Suprapubic skin (tissue), 4 donors: Measurements from ENCODE around the gene TXNIP. TPM values are rescaled to one million over a fixed set of nuclear protein-coding genes. Genes with fewer than 3 reads are reported as not detected.

Source experiments
- DNase-seq, 2 donors: peaks; one replicate each; pipeline ENCODE4 v3.0.0-alpha.2; 2019; ENCODE audit warnings: low spot score in 2 of 2
- H3K27ac ChIP-seq: fragments of 200-600 bp; sonication (generic); one replicate; pipeline ENCODE4 v1.5.1; 2019
- H3K27me3 ChIP-seq: fragments of 200-600 bp; sonication (generic); one replicate; pipeline ENCODE4 v1.5.1; 2019
- H3K36me3 ChIP-seq: fragments of 200-600 bp; sonication (generic); one replicate; pipeline ENCODE4 v1.5.1; 2019
- H3K4me1 ChIP-seq: fragments of 200-600 bp; sonication (generic); one replicate; pipeline ENCODE4 v1.5.1; 2019
- H3K4me3 ChIP-seq: fragments of 200-600 bp; sonication (generic); one replicate; pipeline ENCODE4 v1.5.1; 2019; ENCODE audit warnings: mild to moderate bottlenecking
- H3K9me3 ChIP-seq: fragments of 200-600 bp; sonication (generic); one replicate; pipeline ENCODE4 v1.5.1; 2019
- EP300 ChIP-seq: sonication (generic); formaldehyde crosslinking; IDR thresholded peaks from one replicate; pipeline ENCODE4 v1.6.1; 2017; ENCODE audit warnings: antibody characterized with exemption
- POLR2A ChIP-seq, 2 donors: fragments of 450-650 bp; IDR thresholded peaks; one replicate each; pipeline ENCODE4 v1.6.1; 2017; ENCODE audit warnings: antibody characterized with exemption in 2 of 2, mild to moderate bottlenecking in 2 of 2, moderate library complexity in 2 of 2
- POLR2AphosphoS5 ChIP-seq, 3 donors: sonication (generic); formaldehyde crosslinking; IDR thresholded peaks; one replicate each; pipeline ENCODE4 v1.6.1; 2017; ENCODE audit warnings: antibody characterized with exemption in 3 of 3
- WGBS: methylation state at CpG from one replicate; pipeline ENCODE4 v1.1.5; 2018; 5-methylcytosine and 5-hydroxymethylcytosine counted together
- total RNA-seq, 4 donors: library from RNA; depleted of rRNA; stranded (reverse); fragments of >200 nt; gene quantifications; one replicate each; pipeline ENCODE4 v1.1.0, GENCODE V29; 2016
- TF ChIP-seq, protein P1 (sequence below), 2 donors: fragments of 200-600 bp in 1 of 2; fragments of 450-650 bp in 1 of 2; sonication (generic) in 1 of 2; IDR thresholded peaks; one replicate each; pipeline ENCODE4 v1.5.1; 2016 to 2019; ENCODE audit warnings: antibody characterized with exemption in 2 of 2, mild to moderate bottlenecking in 1 of 2, moderate library complexity in 1 of 2

TXNIP gene
- total RNA-seq, 4 donors from 2014 or later: 2,326 to 8,649 (median 2,541) TPM

DNA sequence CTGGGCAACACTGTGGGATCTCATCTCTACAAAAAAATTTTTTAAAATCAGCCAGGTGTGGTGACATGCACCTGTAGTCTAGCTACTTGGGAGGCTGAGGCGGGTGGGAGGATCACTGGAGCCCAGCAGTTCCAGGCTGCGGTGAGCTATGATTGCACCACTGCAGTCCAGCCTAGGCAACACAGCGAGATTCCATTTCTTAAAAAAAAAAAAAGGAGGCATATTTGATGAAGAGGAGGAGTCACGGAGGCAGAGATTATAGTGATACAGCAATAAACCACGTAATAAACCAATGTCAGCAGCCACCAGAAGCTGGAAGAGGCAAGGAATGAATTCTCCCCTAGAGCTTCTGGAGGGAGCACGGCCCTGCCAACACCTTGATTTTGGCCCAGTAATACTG is 42.5 kb downstream of the TXNIP start:
- TF ChIP-seq POLR2A (IDR thresholded peaks at IDR 0.05) (no peak), POLR2AphosphoS5 (IDR thresholded peaks at IDR 0.05) (no peak), EP300 (no peak)
- TF ChIP-seq, protein P1, sequence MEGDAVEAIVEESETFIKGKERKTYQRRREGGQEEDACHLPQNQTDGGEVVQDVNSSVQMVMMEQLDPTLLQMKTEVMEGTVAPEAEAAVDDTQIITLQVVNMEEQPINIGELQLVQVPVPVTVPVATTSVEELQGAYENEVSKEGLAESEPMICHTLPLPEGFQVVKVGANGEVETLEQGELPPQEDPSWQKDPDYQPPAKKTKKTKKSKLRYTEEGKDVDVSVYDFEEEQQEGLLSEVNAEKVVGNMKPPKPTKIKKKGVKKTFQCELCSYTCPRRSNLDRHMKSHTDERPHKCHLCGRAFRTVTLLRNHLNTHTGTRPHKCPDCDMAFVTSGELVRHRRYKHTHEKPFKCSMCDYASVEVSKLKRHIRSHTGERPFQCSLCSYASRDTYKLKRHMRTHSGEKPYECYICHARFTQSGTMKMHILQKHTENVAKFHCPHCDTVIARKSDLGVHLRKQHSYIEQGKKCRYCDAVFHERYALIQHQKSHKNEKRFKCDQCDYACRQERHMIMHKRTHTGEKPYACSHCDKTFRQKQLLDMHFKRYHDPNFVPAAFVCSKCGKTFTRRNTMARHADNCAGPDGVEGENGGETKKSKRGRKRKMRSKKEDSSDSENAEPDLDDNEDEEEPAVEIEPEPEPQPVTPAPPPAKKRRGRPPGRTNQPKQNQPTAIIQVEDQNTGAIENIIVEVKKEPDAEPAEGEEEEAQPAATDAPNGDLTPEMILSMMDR (IDR thresholded peaks at IDR 0.05): no peak
- Histone ChIP-seq H3K9me3 (no peaks in the 10 kb centered on the region), H3K4me1 (peaks cover 49% of the 10 kb centered on the region), H3K36me3 (no peaks in the 10 kb centered on the region), H3K27ac (no peak overlapping the region), H3K4me3 (no peak overlapping the region), H3K27me3 (no peaks in the 10 kb centered on the region)
- 73% methylated on average over 6 of the region's 6 CpGs for WGBS
- no peak for DNase-seq

GRCh38 chr1:145952903-145953302 is 43.5 kb downstream of the TXNIP start:
- TF ChIP-seq POLR2A (IDR thresholded peaks at IDR 0.05) (no peak), EP300 (no peak), POLR2AphosphoS5 (IDR thresholded peaks at IDR 0.05) (no peak)
- TF ChIP-seq, protein P1 (IDR thresholded peaks at IDR 0.05): no peak
- Histone ChIP-seq H3K27me3 (no peaks in the 10 kb centered on the region), H3K36me3 (no peaks in the 10 kb centered on the region), H3K4me1 (peaks cover 42% of the 10 kb centered on the region), H3K27ac (no peak overlapping the region), H3K4me3 (no peak overlapping the region), H3K9me3 (no peaks in the 10 kb centered on the region)
- no peak for DNase-seq
- WGBS: 100% methylated on average over 3 of the region's 3 CpGs

- 88% methylated on average over 1 of the region's 1 CpG for WGBS
- H3K4me3 ChIP-seq: no peak overlapping the region
These were observed 44.9 kb downstream of the TXNIP start for GRCh38 chr1:145951526-145951925.

DNA sequence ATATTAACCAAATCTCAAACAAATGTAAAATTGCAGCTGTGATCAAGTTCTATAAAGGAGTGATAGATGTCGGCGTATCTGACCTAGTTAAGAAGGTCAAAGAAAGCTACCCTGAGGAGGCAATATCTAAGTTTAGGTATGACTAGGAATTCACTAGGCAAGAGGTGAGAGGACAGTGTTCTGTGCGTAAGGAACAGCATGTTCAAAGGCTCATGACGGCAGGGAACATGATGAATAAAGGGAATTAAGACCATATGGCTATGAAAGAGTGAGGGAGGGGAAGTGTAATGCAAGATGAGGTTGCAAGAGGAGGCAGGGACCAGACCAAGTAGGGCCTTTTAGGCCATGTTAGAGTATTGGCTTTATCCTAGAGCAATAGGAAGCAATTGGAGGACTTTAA is 47.2 kb downstream of the TXNIP start:
- Histone ChIP-seq H3K4me3 (no peak overlapping the region), H3K36me3 (no peaks in the 10 kb centered on the region), H3K9me3 (no peaks in the 10 kb centered on the region), H3K4me1 (peaks cover 15% of the 10 kb centered on the region), H3K27ac (peak overlapping the region; percentile 8), H3K27me3 (no peaks in the 10 kb centered on the region)
- TF ChIP-seq POLR2AphosphoS5 (IDR thresholded peaks at IDR 0.05): no peak
- peak; percentile 27 for TF ChIP-seq EP300
- WGBS: 86% methylated on average over 4 of the region's 4 CpGs
- DNase-seq: no peak

More at GRCh38 chr1:145951526-145951925, 44.9 kb downstream of the TXNIP start:
- no peak for DNase-seq
- no peaks in the 10 kb centered on the region for H3K9me3 ChIP-seq
- H3K27ac ChIP-seq: no peak overlapping the region
- peaks cover 36% of the 10 kb centered on the region for H3K4me1 ChIP-seq
- TF ChIP-seq POLR2A (IDR thresholded peaks at IDR 0.05) (no peak), EP300 (no peak), POLR2AphosphoS5 (IDR thresholded peaks at IDR 0.05) (no peak)
- TF ChIP-seq, protein P1 (IDR thresholded peaks at IDR 0.05): no peak
- H3K27me3 ChIP-seq: no peaks in the 10 kb centered on the region
- H3K36me3 ChIP-seq: no peaks in the 10 kb centered on the region

DNA sequence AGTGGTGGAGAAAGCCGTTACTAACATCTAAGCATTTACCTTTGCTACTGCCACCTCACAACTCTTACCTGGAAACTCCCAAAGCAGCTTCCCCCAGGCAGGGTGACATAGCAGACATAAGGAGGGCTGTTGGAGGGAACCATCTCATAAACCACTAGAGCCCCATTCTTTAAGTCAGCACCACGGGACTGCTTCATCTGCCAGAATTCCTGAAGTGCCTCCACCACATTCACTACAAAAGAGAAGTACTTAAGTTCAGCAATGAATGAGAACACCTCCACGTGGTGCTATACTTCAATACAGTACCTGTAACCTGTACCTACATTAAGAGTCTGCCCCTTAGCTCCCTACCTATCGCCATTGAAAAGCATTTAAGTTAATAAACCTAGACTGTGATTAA is 48.8 kb downstream of the TXNIP start:
- H3K36me3 ChIP-seq: no peaks in the 10 kb centered on the region
- H3K4me1 ChIP-seq: peaks cover 5% of the 10 kb centered on the region
- no peak overlapping the region for H3K4me3 ChIP-seq
- no peaks in the 10 kb centered on the region for H3K9me3 ChIP-seq
- no peak for DNase-seq
- 71% methylated on average over 4 of the region's 4 CpGs for WGBS
- TF ChIP-seq POLR2A (IDR thresholded peaks at IDR 0.05) (no peak), EP300 (no peak), POLR2AphosphoS5 (IDR thresholded peaks at IDR 0.05) (no peak)
- TF ChIP-seq, protein P1 (IDR thresholded peaks at IDR 0.05): no peak
- H3K27ac ChIP-seq: no peak overlapping the region
- H3K27me3 ChIP-seq: no peaks in the 10 kb centered on the region

- H3K4me1 ChIP-seq: peaks cover 5% of the 10 kb centered on the region
- no peaks in the 10 kb centered on the region for H3K9me3 ChIP-seq
- no peaks in the 10 kb centered on the region for H3K27me3 ChIP-seq
- DNase-seq: no peak
- no peaks in the 10 kb centered on the region for H3K36me3 ChIP-seq
- WGBS: 95% methylated on average over 4 of the region's 4 CpGs
- TF ChIP-seq, protein P1 (IDR thresholded peaks at IDR 0.05): no peak
- no peak for TF ChIP-seq POLR2A (IDR thresholded peaks at IDR 0.05)
- TF ChIP-seq POLR2AphosphoS5 (IDR thresholded peaks at IDR 0.05): no peak
- no peak for TF ChIP-seq EP300
- H3K27ac ChIP-seq: no peak overlapping the region
- no peak overlapping the region for H3K4me3 ChIP-seq
These were observed 49.8 kb downstream of the TXNIP start for GRCh38 chr1:145946477-145946986.
